Neural progenitor cell (in vitro differentiated cells): Measurements from ENCODE around the gene TMEM145. TPM values are rescaled to one million over a fixed set of nuclear protein-coding genes. Genes with fewer than 3 reads are reported as not detected.

Experiments
- DNase-seq: peaks from one replicate; pipeline ENCODE4 v3.0.0-alpha.2; 2016; ENCODE audit warnings: low spot score
- H2AFZ ChIP-seq: fragments of 200-600 bp; sonication (generic); replicated peaks from 2 replicates; pipeline ENCODE4 v1.6.1; 2016; ENCODE audit warnings: antibody characterized with exemption
- H3F3A ChIP-seq: fragments of 200-600 bp; sonication (generic); 2 replicates; pipeline ENCODE4 v1.6.1; 2016; ENCODE audit warnings: antibody characterized with exemption, low read depth
- H3K27ac ChIP-seq: fragments of 200-600 bp; sonication (generic); 2 replicates; pipeline ENCODE4 v1.5.1; 2016; ENCODE audit warnings: mild to moderate bottlenecking
- H3K27me3 ChIP-seq: fragments of 200-600 bp; sonication (generic); 2 replicates; pipeline ENCODE4 v1.6.1; 2016; ENCODE audit warnings: mild to moderate bottlenecking, moderate library complexity
- H3K36me3 ChIP-seq: fragments of 200-600 bp; sonication (generic); 2 replicates; pipeline ENCODE4 v1.5.1; 2016
- H3K4me1 ChIP-seq: fragments of 200-600 bp; sonication (generic); 2 replicates; pipeline ENCODE4 v1.6.1; 2016; ENCODE audit warnings: mixed run types
- H3K4me2 ChIP-seq: fragments of 200-600 bp; sonication (generic); 2 replicates; pipeline ENCODE4 v1.6.1; 2016
- H3K4me3 ChIP-seq: fragments of 200-600 bp; sonication (generic); 2 replicates; pipeline ENCODE4 v1.5.1; 2016
- H3K79me2 ChIP-seq: fragments of 200-600 bp; sonication (generic); 2 replicates; pipeline ENCODE4 v1.6.1; 2016; ENCODE audit warnings: low read depth
- H3K9ac ChIP-seq: fragments of 200-600 bp; sonication (generic); 2 replicates; pipeline ENCODE4 v1.6.1; 2016
- H3K9me3 ChIP-seq: fragments of 200-600 bp; sonication (generic); 2 replicates; pipeline ENCODE4 v1.5.1; 2016; ENCODE audit warnings: low read depth
- H4K20me1 ChIP-seq: fragments of 200-600 bp; sonication (generic); 2 replicates; pipeline ENCODE4 v1.6.1; 2016; ENCODE audit warnings: low read depth
- H3K27ac Mint-ChIP-seq: 3 replicates; pipeline ENCODE4 v1.8.0; 2021; ENCODE audit warnings: mixed read lengths
- H3K27me3 Mint-ChIP-seq: 2 replicates; pipeline ENCODE4 v1.8.0; 2022; ENCODE audit warnings: low read depth, mild to moderate bottlenecking, inconsistent platforms, moderate library complexity, mixed read lengths; ENCODE audit not compliant: insufficient read depth
- H3K36me3 Mint-ChIP-seq: 3 replicates; pipeline ENCODE4 v1.8.0; 2021; ENCODE audit warnings: mixed read lengths
- H3K4me1 Mint-ChIP-seq: 3 replicates; pipeline ENCODE4 v1.8.0; 2021; ENCODE audit warnings: mixed read lengths
- H3K4me3 Mint-ChIP-seq: 3 replicates; pipeline ENCODE4 v1.8.0; 2021; ENCODE audit warnings: mild to moderate bottlenecking, moderate library complexity, mixed read lengths
- H3K9me3 Mint-ChIP-seq: 3 replicates; pipeline ENCODE4 v1.8.0; 2020; ENCODE audit warnings: mixed read lengths
- CTCF ChIP-seq: fragments of 200-600 bp; sonication (generic); IDR thresholded peaks from 2 replicates; pipeline ENCODE4 v1.5.1; 2017; ENCODE audit warnings: antibody characterized with exemption, mild to moderate bottlenecking
- EZH2 ChIP-seq: fragments of 200-600 bp; sonication (generic); IDR thresholded peaks from 2 replicates; pipeline ENCODE4 v1.6.1; 2017; ENCODE audit warnings: antibody characterized with exemption, mild to moderate bottlenecking, moderate library complexity
- EZH2phosphoT487 ChIP-seq: fragments of 200-600 bp; sonication (generic); IDR thresholded peaks from 2 replicates; pipeline ENCODE4 v1.6.1; 2017; ENCODE audit warnings: antibody characterized with exemption
- total RNA-seq: library from RNA; depleted of rRNA; stranded (reverse); fragments of >200 nt; gene quantifications from 2 replicates; pipeline ENCODE4 v1.2.3, GENCODE V29; 2015; ENCODE audit warnings: low replicate concordance

TMEM145 gene
- total RNA-seq, 1 donor from 2014 or later: 6.6 TPM

- peaks cover 3% of the 10 kb centered on the region for H3K27me3 Mint-ChIP-seq
- TF ChIP-seq EZH2phosphoT487 (no peak), EZH2 (no peak), CTCF (no peak)
- no peak for DNase-seq
- peak overlapping the region; percentile 33 for H3K4me3 Mint-ChIP-seq
- H3K9ac ChIP-seq: no peak overlapping the region
- H3K4me1 Mint-ChIP-seq: peaks cover 31% of the 10 kb centered on the region
- H3K79me2 ChIP-seq: peaks cover 11% of the 10 kb centered on the region
- no peak overlapping the region for H2AFZ ChIP-seq
- no peaks in the 10 kb centered on the region for H3K27me3 ChIP-seq
- H4K20me1 ChIP-seq: no peaks in the 10 kb centered on the region
- H3F3A ChIP-seq: no peaks in the 10 kb centered on the region
- H3K4me2 ChIP-seq: no peak overlapping the region
- no peak overlapping the region for H3K27ac Mint-ChIP-seq
- H3K36me3 ChIP-seq: no peaks in the 10 kb centered on the region
- peaks cover 8% of the 10 kb centered on the region for H3K36me3 Mint-ChIP-seq
- H3K9me3 ChIP-seq: no peaks in the 10 kb centered on the region
- no peak overlapping the region for H3K27ac ChIP-seq
- no peaks in the 10 kb centered on the region for H3K9me3 Mint-ChIP-seq
- no peak overlapping the region for H3K4me3 ChIP-seq
- peaks cover 7% of the 10 kb centered on the region for H3K4me1 ChIP-seq
These were observed 40.6 kb upstream of the TMEM145 start for GRCh38 chr19:42272535-42272897.

GRCh38 chr19:42272989-42273406 is 40.1 kb upstream of the TMEM145 start:
- H3K27me3 Mint-ChIP-seq: peaks cover 3% of the 10 kb centered on the region

GRCh38 chr19:42273407-42274064 is 39.6 kb upstream of the TMEM145 start:
- Histone ChIP-seq H2AFZ (no peak overlapping the region), H3K27ac (no peak overlapping the region), H3K9me3 (no peaks in the 10 kb centered on the region), H4K20me1 (no peaks in the 10 kb centered on the region), H3K4me3 (no peak overlapping the region), H3K27me3 (no peaks in the 10 kb centered on the region), H3K4me1 (peaks cover 6% of the 10 kb centered on the region), H3K9ac (no peak overlapping the region), H3K36me3 (no peaks in the 10 kb centered on the region), H3K4me2 (no peak overlapping the region), H3F3A (peaks cover 1% of the 10 kb centered on the region), H3K79me2 (peaks cover 11% of the 10 kb centered on the region)
- TF ChIP-seq EZH2: no peak
- TF ChIP-seq CTCF: no peak
- no peak for TF ChIP-seq EZH2phosphoT487
- H3K27me3 Mint-ChIP-seq: peaks cover 5% of the 10 kb centered on the region
- no peaks in the 10 kb centered on the region for H3K9me3 Mint-ChIP-seq
- no peak overlapping the region for H3K4me3 Mint-ChIP-seq
- H3K36me3 Mint-ChIP-seq: peaks cover 8% of the 10 kb centered on the region
- H3K27ac Mint-ChIP-seq: no peak overlapping the region
- peaks cover 30% of the 10 kb centered on the region for H3K4me1 Mint-ChIP-seq
- DNase-seq: no peak

More at GRCh38 chr19:42272989-42273406, 40.1 kb upstream of the TMEM145 start:
- H3K36me3 ChIP-seq: no peaks in the 10 kb centered on the region
- H3K4me3 ChIP-seq: no peak overlapping the region
- peaks cover 11% of the 10 kb centered on the region for H3K79me2 ChIP-seq
- no peaks in the 10 kb centered on the region for H3F3A ChIP-seq
- H3K27me3 ChIP-seq: no peaks in the 10 kb centered on the region
- H3K9me3 ChIP-seq: no peaks in the 10 kb centered on the region
- H3K27ac Mint-ChIP-seq: no peak overlapping the region
- H3K4me1 Mint-ChIP-seq: peaks cover 26% of the 10 kb centered on the region
- no peak overlapping the region for H3K4me3 Mint-ChIP-seq
- no peak for DNase-seq
- H3K4me1 ChIP-seq: peaks cover 6% of the 10 kb centered on the region
- no peaks in the 10 kb centered on the region for H3K9me3 Mint-ChIP-seq
- H4K20me1 ChIP-seq: no peaks in the 10 kb centered on the region
- no peak overlapping the region for H3K4me2 ChIP-seq
- TF ChIP-seq EZH2phosphoT487 (no peak), EZH2 (no peak), CTCF (no peak)
- H3K27ac ChIP-seq: no peak overlapping the region
- peaks cover 8% of the 10 kb centered on the region for H3K36me3 Mint-ChIP-seq
- no peak overlapping the region for H3K9ac ChIP-seq
- H2AFZ ChIP-seq: no peak overlapping the region
